Heart left ventricle (tissue), 13 donors: ENCODE results near the gene DDX11.
"Not testable (repeated sequence)": the region's sequence is repeated elsewhere in the genome, so short reads cannot be mapped to it uniquely, and the experiment has no call there.

Experiments
- POLR2A ChIP-seq, 2 donors: fragments of 450-650 bp; IDR thresholded peaks; one replicate each; pipeline ENCODE4 v1.6.1; 2017; ENCODE audit warnings: antibody characterized with exemption in 2 of 2, mild to moderate bottlenecking in 2 of 2, moderate library complexity in 2 of 2
- TF ChIP-seq, protein P1 (sequence below), 12 donors: fragments of 200-600 bp; sonication (generic) in 4 of 12; IDR thresholded peaks; one replicate each; pipeline versions ENCODE4 v1.5.0 to v1.8.0; 2018 to 2022; ENCODE audit warnings: antibody characterized with exemption in 12 of 12, mild to moderate bottlenecking in 5 of 12
- donor health status: ischemic (EF 13 %, LVEDD 7.1; RV severe dilation, severe dysfunction).
- donor health status: DM: no; HTN: yes; CAD: no.
- donor health status: DM: no; HTN: no; CAD: no.
- donor health status: ischemic (EF 25% LVEDD 6.9; RV normal size, moderate dysfunction).
- donor health status: ischemic (EF 25% LVEDD 5.7; RV mildly dilated, moderate dysfunction).
- donor health status: ischemic (EF 35%, LVEDD 5.7; RV mildly dilated, moderate dysfunction).
- donor health status: nonischemic (EF 11% LVEDD 7.7; RV severe dilation, severe dysfunction).
- donor health status: DM: yes; HTN: yes; CAD: no.
- donor health status: PGD.
- donor health status: ischemic (EF 29% LVEDD 5.4; RV normal size, mild dysfunction).
- donor health status: nonischemic (EF 23%, LVEDD 6.1; RV moderate dilation, normal function).

DNA sequence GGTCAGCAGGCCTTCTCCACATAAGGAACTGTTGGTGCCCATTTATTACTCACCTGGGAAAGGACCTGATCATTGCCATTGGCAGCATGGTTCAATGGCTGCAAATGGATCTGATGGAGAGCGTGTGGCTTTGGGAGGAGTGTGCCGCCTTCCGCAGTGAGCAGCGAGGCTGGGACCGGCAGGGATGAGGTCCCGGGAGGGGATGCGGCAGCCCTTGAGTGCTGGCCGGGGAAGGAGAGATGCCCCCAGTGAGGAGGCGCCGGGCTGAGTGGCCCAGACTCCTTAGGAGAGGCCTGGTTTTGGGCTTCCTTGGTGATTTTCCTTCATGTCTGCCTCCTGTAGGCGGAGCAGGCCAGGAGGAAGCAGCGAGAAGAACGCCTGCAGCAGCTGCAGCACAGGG, 10.6 kb downstream of the DDX11 start:
- TF ChIP-seq POLR2A (IDR thresholded peaks at IDR 0.05): not testable (repeated sequence)
- TF ChIP-seq, protein P1, sequence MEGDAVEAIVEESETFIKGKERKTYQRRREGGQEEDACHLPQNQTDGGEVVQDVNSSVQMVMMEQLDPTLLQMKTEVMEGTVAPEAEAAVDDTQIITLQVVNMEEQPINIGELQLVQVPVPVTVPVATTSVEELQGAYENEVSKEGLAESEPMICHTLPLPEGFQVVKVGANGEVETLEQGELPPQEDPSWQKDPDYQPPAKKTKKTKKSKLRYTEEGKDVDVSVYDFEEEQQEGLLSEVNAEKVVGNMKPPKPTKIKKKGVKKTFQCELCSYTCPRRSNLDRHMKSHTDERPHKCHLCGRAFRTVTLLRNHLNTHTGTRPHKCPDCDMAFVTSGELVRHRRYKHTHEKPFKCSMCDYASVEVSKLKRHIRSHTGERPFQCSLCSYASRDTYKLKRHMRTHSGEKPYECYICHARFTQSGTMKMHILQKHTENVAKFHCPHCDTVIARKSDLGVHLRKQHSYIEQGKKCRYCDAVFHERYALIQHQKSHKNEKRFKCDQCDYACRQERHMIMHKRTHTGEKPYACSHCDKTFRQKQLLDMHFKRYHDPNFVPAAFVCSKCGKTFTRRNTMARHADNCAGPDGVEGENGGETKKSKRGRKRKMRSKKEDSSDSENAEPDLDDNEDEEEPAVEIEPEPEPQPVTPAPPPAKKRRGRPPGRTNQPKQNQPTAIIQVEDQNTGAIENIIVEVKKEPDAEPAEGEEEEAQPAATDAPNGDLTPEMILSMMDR (IDR thresholded peaks at IDR 0.05): not testable (repeated sequence)
